HL-60 (cell line): ENCODE results near the gene TRAFD1.

Experiments used
- DNase-seq, 2 experiments: peaks; one replicate each; pipeline ENCODE4 v3.0.0-alpha.2; 2010 to 2020; ENCODE audit warnings: low read depth in 1 of 2, low spot score in 1 of 2
- H3K27ac ChIP-seq: fragments of 250-450 bp; sonication (Bioruptor Pico); replicated peaks from 2 replicates; pipeline ENCODE4 v1.5.1; 2020; ENCODE audit warnings: mild to moderate bottlenecking, moderate library complexity
- H3K27me3 ChIP-seq: fragments of 250-450 bp; sonication (Bioruptor Pico); 2 replicates; pipeline ENCODE4 v1.5.1; 2021; ENCODE audit warnings: mild to moderate bottlenecking, moderate library complexity; ENCODE audit not compliant: insufficient read depth, poor library complexity, severe bottlenecking
- H3K4me3 ChIP-seq: replicated peaks from 2 replicates; pipeline ENCODE4 v1.5.1; 2011; ENCODE audit warnings: mild to moderate bottlenecking, control low read depth, low read length; ENCODE audit not compliant: insufficient read depth
- CTCF ChIP-seq: IDR thresholded peaks from one replicate; pipeline ENCODE4 v1.5.1; 2011; ENCODE audit warnings: low read length, control low read depth, inconsistent platforms; ENCODE audit not compliant: insufficient read depth
- GABPA ChIP-seq: IDR thresholded peaks from 2 replicates; pipeline ENCODE4 v1.6.1; 2012; ENCODE audit warnings: low read depth
- POLR2AphosphoS5 ChIP-seq: IDR thresholded peaks from 2 replicates; pipeline ENCODE4 v1.6.1; 2012; ENCODE audit warnings: low read depth
- SPI1 ChIP-seq: IDR thresholded peaks from 2 replicates; pipeline ENCODE4 v1.6.1; 2012; ENCODE audit warnings: low read depth, mild to moderate bottlenecking, borderline replicate concordance
- TF ChIP-seq, protein P1 (sequence below): IDR thresholded peaks from 2 replicates; pipeline ENCODE4 v1.6.1; 2012; ENCODE audit warnings: low read depth; ENCODE audit not compliant: insufficient replicate concordance

Gene TRAFD1

GRCh38 chr12:112191840-112192321 lies 66.5 kb downstream of the TRAFD1 start:
- no peak for DNase-seq
- TF ChIP-seq, protein P1, sequence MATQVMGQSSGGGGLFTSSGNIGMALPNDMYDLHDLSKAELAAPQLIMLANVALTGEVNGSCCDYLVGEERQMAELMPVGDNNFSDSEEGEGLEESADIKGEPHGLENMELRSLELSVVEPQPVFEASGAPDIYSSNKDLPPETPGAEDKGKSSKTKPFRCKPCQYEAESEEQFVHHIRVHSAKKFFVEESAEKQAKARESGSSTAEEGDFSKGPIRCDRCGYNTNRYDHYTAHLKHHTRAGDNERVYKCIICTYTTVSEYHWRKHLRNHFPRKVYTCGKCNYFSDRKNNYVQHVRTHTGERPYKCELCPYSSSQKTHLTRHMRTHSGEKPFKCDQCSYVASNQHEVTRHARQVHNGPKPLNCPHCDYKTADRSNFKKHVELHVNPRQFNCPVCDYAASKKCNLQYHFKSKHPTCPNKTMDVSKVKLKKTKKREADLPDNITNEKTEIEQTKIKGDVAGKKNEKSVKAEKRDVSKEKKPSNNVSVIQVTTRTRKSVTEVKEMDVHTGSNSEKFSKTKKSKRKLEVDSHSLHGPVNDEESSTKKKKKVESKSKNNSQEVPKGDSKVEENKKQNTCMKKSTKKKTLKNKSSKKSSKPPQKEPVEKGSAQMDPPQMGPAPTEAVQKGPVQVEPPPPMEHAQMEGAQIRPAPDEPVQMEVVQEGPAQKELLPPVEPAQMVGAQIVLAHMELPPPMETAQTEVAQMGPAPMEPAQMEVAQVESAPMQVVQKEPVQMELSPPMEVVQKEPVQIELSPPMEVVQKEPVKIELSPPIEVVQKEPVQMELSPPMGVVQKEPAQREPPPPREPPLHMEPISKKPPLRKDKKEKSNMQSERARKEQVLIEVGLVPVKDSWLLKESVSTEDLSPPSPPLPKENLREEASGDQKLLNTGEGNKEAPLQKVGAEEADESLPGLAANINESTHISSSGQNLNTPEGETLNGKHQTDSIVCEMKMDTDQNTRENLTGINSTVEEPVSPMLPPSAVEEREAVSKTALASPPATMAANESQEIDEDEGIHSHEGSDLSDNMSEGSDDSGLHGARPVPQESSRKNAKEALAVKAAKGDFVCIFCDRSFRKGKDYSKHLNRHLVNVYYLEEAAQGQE, result no peak
- no peak for TF ChIP-seq SPI1
- H3K27me3 ChIP-seq, result no peaks in the 10 kb centered on the region
- no peak overlapping the region for H3K27ac ChIP-seq
- H3K4me3 ChIP-seq, result no peak overlapping the region

- Histone ChIP-seq H3K4me3 (no peak overlapping the region), H3K27ac (no peak overlapping the region), H3K27me3 (no peaks in the 10 kb centered on the region)
- no peak for TF ChIP-seq CTCF
- no peak for TF ChIP-seq SPI1
- no peak for TF ChIP-seq GABPA
- TF ChIP-seq, protein P1, result no peak
- no peak for TF ChIP-seq POLR2AphosphoS5
- no peak for DNase-seq
Observed at GRCh38 chr12:112192475-112192874, 67.1 kb downstream of the TRAFD1 start.

GRCh38 chr12:112194601-112195247 lies 69.4 kb downstream of the TRAFD1 start:
- no peak overlapping the region for H3K4me3 ChIP-seq
- no peak overlapping the region for H3K27ac ChIP-seq
- TF ChIP-seq POLR2AphosphoS5, result no peak
- DNase-seq, result no peak
- H3K27me3 ChIP-seq, result no peaks in the 10 kb centered on the region

- no peak overlapping the region for H3K4me3 ChIP-seq
- TF ChIP-seq CTCF (no peak), GABPA (no peak), POLR2AphosphoS5 (no peak), SPI1 (no peak)
- TF ChIP-seq, protein P1, result no peak
- DNase-seq, result no peak
- no peaks in the 10 kb centered on the region for H3K27me3 ChIP-seq
- no peak overlapping the region for H3K27ac ChIP-seq
Observed at GRCh38 chr12:112196196-112196875, 71.0 kb downstream of the TRAFD1 start.
